Gastroesophageal sphincter (tissue), 4 donors: ENCODE data around the gene NDUFA5. TPM values are rescaled to one million over a fixed set of nuclear protein-coding genes. Genes with fewer than 3 reads are reported as not detected.

Experiments used
- ATAC-seq: fragments of 150-250 bp; one replicate; pipeline ENCODE4 v1.9.1; 2016; ENCODE audit warnings: mild to moderate bottlenecking, moderate library complexity
- H3K27ac ChIP-seq, 4 donors: fragments of 200-600 bp; sonication (generic) in 3 of 4; 1 replicate in 3 of 4; 2 replicates in 1 of 4; pipeline ENCODE4 v1.5.1; 2016 to 2019
- H3K27me3 ChIP-seq: fragments of 200-600 bp; sonication (generic); one replicate; pipeline ENCODE4 v1.5.1; 2019
- H3K36me3 ChIP-seq, 2 donors: fragments of 200-600 bp; sonication (generic); one replicate each; pipeline ENCODE4 v1.5.1; 2019; ENCODE audit warnings: control low read depth in 1 of 2
- H3K4me1 ChIP-seq, 3 donors: fragments of 200-600 bp; sonication (generic); 1 replicate in 2 of 3; 2 replicates in 1 of 3; pipeline ENCODE4 v1.5.1; 2016 to 2019; ENCODE audit warnings: control low read depth in 2 of 3
- H3K4me3 ChIP-seq, 2 donors: fragments of 200-600 bp; sonication (generic); one replicate each; pipeline ENCODE4 v1.5.1; 2019; ENCODE audit warnings: mild to moderate bottlenecking in 1 of 2, moderate library complexity in 1 of 2
- H3K9me3 ChIP-seq, 3 donors: fragments of 200-600 bp; sonication (generic); one replicate each; pipeline ENCODE4 v1.5.1; 2017 to 2019; ENCODE audit warnings: control low read depth in 2 of 3
- EP300 ChIP-seq: sonication (generic); formaldehyde crosslinking; IDR thresholded peaks from one replicate; pipeline ENCODE4 v1.6.1; 2017; ENCODE audit warnings: antibody characterized with exemption, mild to moderate bottlenecking
- POLR2A ChIP-seq, 2 donors: fragments of 450-650 bp; IDR thresholded peaks; one replicate each; pipeline ENCODE4 v1.6.1; 2017; ENCODE audit warnings: antibody characterized with exemption in 2 of 2, mild to moderate bottlenecking in 2 of 2, moderate library complexity in 1 of 2
- POLR2AphosphoS5 ChIP-seq: sonication (generic); formaldehyde crosslinking; IDR thresholded peaks from one replicate; pipeline ENCODE4 v1.6.1; 2017; ENCODE audit warnings: antibody characterized with exemption
- WGBS, 2 donors: methylation state at CpG; one replicate each; pipeline ENCODE4 v1.1.5; 2018; ENCODE audit warnings: low coverage in 1 of 2; 5-methylcytosine and 5-hydroxymethylcytosine counted together
- total RNA-seq, 4 donors: library from RNA; depleted of rRNA; stranded (reverse); fragments of >200 nt; gene quantifications; one replicate each; pipeline ENCODE4 v1.1.0, GENCODE V29; 2016
- TF ChIP-seq, protein P1 (sequence below), 4 experiments: fragments of 200-600 bp in 2 of 4; fragments of 450-650 bp in 2 of 4; sonication (generic) in 1 of 4; IDR thresholded peaks; one replicate each; pipeline ENCODE4 v1.5.1; 2017 to 2019; ENCODE audit warnings: antibody characterized with exemption in 4 of 4, mild to moderate bottlenecking in 2 of 4, moderate library complexity in 2 of 4

The NDUFA5 gene
- total RNA-seq, 4 donors from 2014 or later: 65.4 to 172 (median 115) TPM

GRCh38 chr7:123599766-123600165, 42.1 kb upstream of the NDUFA5 start:
- no peak for ATAC-seq
- Histone ChIP-seq H3K4me3 (no peak overlapping the region), H3K9me3 (no peaks in the 10 kb centered on the region), H3K36me3 (no peaks in the 10 kb centered on the region), H3K4me1 (no peaks in the 10 kb centered on the region), H3K27me3 (no peaks in the 10 kb centered on the region), H3K27ac (no peak overlapping the region)
- 56 to 83% methylated on average over 2 of the region's 2 CpGs for WGBS, 2 donors
- no peak for TF ChIP-seq EP300
- TF ChIP-seq, protein P1, sequence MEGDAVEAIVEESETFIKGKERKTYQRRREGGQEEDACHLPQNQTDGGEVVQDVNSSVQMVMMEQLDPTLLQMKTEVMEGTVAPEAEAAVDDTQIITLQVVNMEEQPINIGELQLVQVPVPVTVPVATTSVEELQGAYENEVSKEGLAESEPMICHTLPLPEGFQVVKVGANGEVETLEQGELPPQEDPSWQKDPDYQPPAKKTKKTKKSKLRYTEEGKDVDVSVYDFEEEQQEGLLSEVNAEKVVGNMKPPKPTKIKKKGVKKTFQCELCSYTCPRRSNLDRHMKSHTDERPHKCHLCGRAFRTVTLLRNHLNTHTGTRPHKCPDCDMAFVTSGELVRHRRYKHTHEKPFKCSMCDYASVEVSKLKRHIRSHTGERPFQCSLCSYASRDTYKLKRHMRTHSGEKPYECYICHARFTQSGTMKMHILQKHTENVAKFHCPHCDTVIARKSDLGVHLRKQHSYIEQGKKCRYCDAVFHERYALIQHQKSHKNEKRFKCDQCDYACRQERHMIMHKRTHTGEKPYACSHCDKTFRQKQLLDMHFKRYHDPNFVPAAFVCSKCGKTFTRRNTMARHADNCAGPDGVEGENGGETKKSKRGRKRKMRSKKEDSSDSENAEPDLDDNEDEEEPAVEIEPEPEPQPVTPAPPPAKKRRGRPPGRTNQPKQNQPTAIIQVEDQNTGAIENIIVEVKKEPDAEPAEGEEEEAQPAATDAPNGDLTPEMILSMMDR (IDR thresholded peaks at IDR 0.05): no peak
- no peak for TF ChIP-seq POLR2AphosphoS5
- TF ChIP-seq POLR2A (IDR thresholded peaks at IDR 0.05): no peak

DNA sequence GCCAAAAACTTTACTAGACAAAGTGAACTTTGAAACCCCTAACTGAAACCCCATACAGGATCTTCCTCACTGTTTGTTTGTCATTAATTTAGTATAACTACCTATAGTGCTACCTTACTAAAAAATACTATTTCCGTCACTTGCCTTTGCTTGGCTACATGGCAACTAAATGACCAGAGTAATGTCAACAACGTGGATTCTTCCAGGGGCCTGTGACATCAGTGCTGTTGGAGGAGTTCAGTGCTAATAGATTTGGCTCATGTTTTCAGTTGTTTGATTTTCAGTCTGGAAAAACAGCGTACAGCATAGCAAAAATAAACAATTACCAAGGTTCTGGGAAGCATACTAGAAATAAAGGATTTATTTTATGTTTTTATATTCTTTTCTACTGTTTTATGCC, 41.0 kb upstream of the NDUFA5 start:
- no peak for ATAC-seq
- no peaks in the 10 kb centered on the region for H3K9me3 ChIP-seq
- no peaks in the 10 kb centered on the region for H3K4me1 ChIP-seq
- H3K36me3 ChIP-seq: no peaks in the 10 kb centered on the region
- TF ChIP-seq POLR2A (IDR thresholded peaks at IDR 0.05): no peak
- 59 to 70% methylated on average over 3 of the region's 3 CpGs for WGBS, 2 donors
- H3K27me3 ChIP-seq: no peaks in the 10 kb centered on the region
- no peak overlapping the region for H3K27ac ChIP-seq
- no peak overlapping the region for H3K4me3 ChIP-seq

DNA sequence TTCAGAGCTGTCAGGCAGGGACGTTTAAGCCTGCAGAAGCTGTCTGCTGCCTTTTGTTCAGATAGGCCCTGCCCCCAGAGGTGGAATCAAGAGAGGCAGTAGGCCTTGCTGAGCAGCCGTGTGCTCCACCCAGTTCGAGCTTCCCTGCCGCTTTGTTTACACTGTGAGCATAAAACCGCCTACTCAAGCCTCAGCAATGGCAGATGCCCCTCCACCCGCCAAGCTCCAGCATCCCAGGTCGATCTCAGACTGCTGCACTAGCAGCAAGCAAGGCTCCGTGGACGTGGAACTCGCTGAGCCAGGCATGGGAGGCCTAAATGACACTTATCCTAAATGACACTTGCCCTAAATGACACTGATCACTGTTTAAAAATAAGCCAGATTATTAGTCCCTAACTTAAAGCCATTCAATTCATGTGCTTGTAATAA, 37.2 kb upstream of the NDUFA5 start:
- Histone ChIP-seq H3K4me3 (no peak overlapping the region), H3K27me3 (no peaks in the 10 kb centered on the region), H3K4me1 (no peaks in the 10 kb centered on the region), H3K9me3 (no peaks in the 10 kb centered on the region), H3K27ac (no peak overlapping the region), H3K36me3 (no peaks in the 10 kb centered on the region)
- no peak for ATAC-seq
- TF ChIP-seq POLR2A (IDR thresholded peaks at IDR 0.05) (no peak), POLR2AphosphoS5 (no peak), EP300 (no peak)
- TF ChIP-seq, protein P1 (IDR thresholded peaks at IDR 0.05): no peak
- 0 to 90% methylated on average over 1 to 2 of the region's 10 CpGs for WGBS, 2 donors

DNA sequence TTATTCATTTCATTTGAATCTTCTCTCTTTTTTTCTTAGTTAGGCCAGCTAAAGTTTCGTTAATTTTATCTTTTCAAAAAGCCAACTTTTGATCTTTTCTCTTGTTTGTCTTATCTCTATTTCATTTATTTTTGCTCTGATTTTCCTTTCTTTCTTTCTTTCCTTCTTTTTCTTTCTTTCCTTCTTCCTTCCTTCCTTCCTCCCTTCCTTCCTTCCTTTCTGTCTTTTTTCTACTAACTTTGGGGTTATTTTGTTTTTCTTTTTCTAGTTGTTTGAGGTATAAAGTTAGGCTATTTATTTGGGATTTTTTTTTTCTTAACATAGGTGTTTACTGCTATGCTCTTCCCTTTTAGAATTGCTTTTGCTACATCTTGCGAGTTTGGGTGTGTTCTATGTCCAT, 30.8 kb upstream of the NDUFA5 start:
- no peak for ATAC-seq
- H3K27ac ChIP-seq: no peak overlapping the region

DNA sequence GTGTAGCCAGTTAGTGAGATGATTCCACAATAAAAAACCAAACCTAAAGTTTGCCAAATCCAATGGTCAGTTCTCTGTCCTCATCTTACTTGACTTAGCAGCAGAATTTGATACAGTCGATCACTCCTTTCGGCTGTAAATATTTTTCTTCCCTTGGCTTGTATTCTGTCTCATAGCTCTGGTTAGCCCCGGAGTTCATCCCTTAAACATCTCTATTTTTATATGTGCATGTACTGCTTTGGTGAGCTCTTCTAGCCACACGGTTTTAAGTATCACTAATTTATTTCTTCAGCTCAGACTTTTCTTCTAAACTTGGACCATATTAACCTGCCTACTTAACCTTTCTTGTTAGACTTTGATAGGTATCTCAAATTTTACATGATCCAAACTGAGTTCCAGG, 26.2 kb upstream of the NDUFA5 start:
- H3K27ac ChIP-seq: no peak overlapping the region

More for the DNA sequence above, 30.8 kb upstream of the NDUFA5 start:
- Histone ChIP-seq H3K4me1 (no peaks in the 10 kb centered on the region), H3K27me3 (no peaks in the 10 kb centered on the region), H3K4me3 (no peak overlapping the region), H3K36me3 (no peaks in the 10 kb centered on the region), H3K9me3 (no peaks in the 10 kb centered on the region)
- TF ChIP-seq, protein P1 (IDR thresholded peaks at IDR 0.05): no peak
- no peak for TF ChIP-seq POLR2A (IDR thresholded peaks at IDR 0.05)
- TF ChIP-seq POLR2AphosphoS5: no peak
- TF ChIP-seq EP300: no peak
- 89 to 100% methylated on average over 2 of the region's 2 CpGs for WGBS, 2 donors

More for the DNA sequence above, 26.2 kb upstream of the NDUFA5 start:
- no peak for TF ChIP-seq POLR2AphosphoS5
- no peak for TF ChIP-seq POLR2A (IDR thresholded peaks at IDR 0.05)
- no peak for TF ChIP-seq EP300
- TF ChIP-seq, protein P1 (IDR thresholded peaks at IDR 0.05): no peak
- no peak overlapping the region for H3K4me3 ChIP-seq
- H3K9me3 ChIP-seq: no peaks in the 10 kb centered on the region
- peaks cover 10% of the 10 kb centered on the region for H3K27me3 ChIP-seq
- WGBS, 2 donors: 87 to 94% methylated on average over 3 to 4 of the region's 4 CpGs
- H3K36me3 ChIP-seq: no peaks in the 10 kb centered on the region
- no peak for ATAC-seq
- H3K4me1 ChIP-seq: peaks cover 0 to 3% (median 0%) of the 10 kb centered on the region in 3 donors
